ENCODE results near the gene SASH1. TPM values are rescaled to one million over a fixed set of nuclear protein-coding genes. Genes with fewer than 3 reads are reported as not detected.

SASH1 gene
- total and polyA plus RNA-seq, 5 donors, result 14.1 to 33.2 (median 29.0) TPM

DNA sequence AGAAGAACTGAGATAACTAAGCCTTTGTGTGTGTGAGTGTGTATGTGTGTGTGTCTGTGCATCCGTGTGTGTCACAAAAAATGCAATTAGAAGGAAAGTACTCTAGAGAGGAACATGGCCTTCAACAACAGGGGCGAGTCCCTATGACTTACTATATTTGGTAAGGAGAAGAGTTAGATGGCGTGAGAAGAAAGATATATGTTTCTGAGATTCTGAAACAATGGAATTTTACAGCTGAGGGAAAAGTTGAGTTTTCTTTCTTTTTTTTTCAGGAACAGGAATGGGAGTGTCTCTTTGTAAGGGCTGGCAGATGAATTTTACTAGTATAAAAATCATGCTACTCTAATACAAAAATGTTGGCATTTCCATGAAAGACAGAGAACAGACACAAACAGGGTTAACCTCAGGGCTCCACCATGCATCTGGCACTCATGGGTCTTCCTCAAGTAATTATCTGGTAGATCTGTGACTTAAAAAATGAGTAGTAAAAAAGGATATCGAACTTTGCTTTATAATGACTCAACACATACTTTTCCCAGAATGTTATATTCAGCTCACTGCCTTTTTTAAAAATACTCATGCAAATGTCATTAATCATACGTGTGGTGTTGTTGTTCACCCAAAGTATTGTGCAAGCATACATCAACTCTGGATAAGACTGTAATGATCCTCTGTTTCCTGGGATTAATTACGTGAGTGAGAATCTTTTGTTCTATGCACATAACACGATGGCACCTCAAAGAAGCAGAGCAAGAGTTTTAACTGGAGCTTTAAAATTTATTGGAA lies 12.8 kb upstream of the SASH1 start:
- intact Hi-C loops (cut with DNase I), result no loop called here
- ATAC-seq (peak; percentile 42 to 47), DNase-seq (no peak)
- no peaks in the 10 kb centered on the region for H3K4me1 ChIP-seq (ENCODE audit: control insufficient read depth, insufficient read depth, low read length)
- H3K4me3 ChIP-seq (ENCODE audit: low read length), result no peak overlapping the region
- H3K27ac ChIP-seq (ENCODE audit: low read length), result no peak overlapping the region
- H3K9me3 ChIP-seq (ENCODE audit: control insufficient read depth, low read length), result no peaks in the 10 kb centered on the region
- 56% methylated on average over 7 of the region's 7 CpGs for WGBS
- H3K27me3 ChIP-seq (ENCODE audit: control insufficient read depth, insufficient read depth), result no peaks in the 10 kb centered on the region

DNA sequence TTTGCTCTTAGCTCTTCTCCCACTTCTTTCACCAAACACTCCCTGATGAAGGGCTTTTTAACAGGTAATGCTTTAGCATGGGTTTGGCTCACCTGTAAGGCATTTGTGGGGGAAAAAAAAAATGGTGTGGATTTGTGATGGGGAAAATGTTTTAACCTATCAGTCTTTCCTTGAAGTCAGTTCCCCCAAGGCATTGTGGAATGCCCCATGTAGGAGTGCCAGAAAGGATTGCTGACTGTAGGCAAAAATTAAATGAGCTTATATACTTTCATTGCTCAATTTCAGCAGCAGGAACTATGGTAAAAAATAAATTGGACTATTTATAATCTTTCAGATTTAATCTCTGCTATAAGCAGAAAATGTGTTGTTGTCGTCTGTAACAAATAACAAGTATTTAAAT lies 10.6 kb upstream of the SASH1 start:
- intact Hi-C loops (cut with DNase I), result no loop called here
- H3K4me1 ChIP-seq (ENCODE audit: control insufficient read depth, insufficient read depth, low read length), result no peaks in the 10 kb centered on the region
- no peak for DNase-seq
- no peak overlapping the region for H3K4me3 ChIP-seq (ENCODE audit: low read length)
- H3K27me3 ChIP-seq (ENCODE audit: control insufficient read depth, insufficient read depth), result no peaks in the 10 kb centered on the region
- WGBS, result 79% methylated on average over 1 of the region's 1 CpG
- no peak overlapping the region for H3K27ac ChIP-seq (ENCODE audit: low read length)
- no peak for ATAC-seq
- no peaks in the 10 kb centered on the region for H3K9me3 ChIP-seq (ENCODE audit: control insufficient read depth, low read length)

DNA sequence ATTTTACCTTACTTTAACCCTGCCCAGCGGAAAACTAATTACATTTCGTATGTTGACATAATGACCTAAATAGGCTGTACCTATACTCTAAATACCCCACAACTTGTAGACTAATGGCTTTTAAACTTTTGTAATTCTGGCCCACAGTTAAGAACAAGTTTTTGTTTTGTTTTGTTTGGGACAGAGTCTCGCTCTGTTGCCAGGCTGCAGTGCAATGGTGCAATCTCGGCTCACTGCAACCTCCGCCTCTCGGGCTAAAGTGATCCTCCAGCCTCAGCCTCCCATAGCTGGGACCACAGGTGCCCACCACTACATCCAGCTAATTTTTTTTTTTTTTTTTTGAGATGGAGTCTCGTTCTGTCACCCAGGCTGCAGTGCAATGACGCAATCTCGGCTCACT lies 5.7 kb upstream of the SASH1 start:
- 97% methylated on average over 9 of the region's 9 CpGs for WGBS

DNA sequence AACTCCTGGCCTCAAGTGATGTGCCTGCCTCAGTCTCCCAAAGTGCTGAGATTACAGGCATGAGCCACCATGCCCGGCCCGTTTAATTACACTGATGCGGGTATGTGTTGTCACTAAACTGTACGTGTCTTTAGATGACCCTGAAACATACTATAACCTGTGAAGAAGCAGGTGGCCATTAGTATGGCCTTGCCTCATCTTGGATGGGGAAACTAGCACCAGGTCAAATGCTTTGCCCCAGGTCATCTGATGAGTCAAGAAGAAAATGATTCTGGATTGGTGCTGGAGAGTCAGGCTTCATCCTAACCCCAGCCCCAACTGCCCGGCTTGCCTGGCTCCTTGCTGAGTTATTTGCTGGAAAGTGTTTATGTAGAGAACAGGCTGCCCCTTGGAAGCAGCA lies 2.9 kb upstream of the SASH1 start:
- intact Hi-C loops (cut with DNase I), result loop anchor here in 3 of 4 donors (5.0 to 10.0 kb wide), 3 partner anchors 115 to 125 kb away; no protein-coding TSS in a partner anchor
- no peaks in the 10 kb centered on the region for H3K4me1 ChIP-seq (ENCODE audit: control insufficient read depth, insufficient read depth, low read length)
- 95% methylated on average over 5 of the region's 5 CpGs for WGBS
- no peaks in the 10 kb centered on the region for H3K27me3 ChIP-seq (ENCODE audit: control insufficient read depth, insufficient read depth)
- ATAC-seq (no peak), DNase-seq (no peak)
- H3K4me3 ChIP-seq (ENCODE audit: low read length), result no peak overlapping the region
- H3K9me3 ChIP-seq (ENCODE audit: control insufficient read depth, low read length), result no peaks in the 10 kb centered on the region
- H3K27ac ChIP-seq (ENCODE audit: low read length), result no peak overlapping the region

More for the DNA sequence above, 5.7 kb upstream of the SASH1 start:
- H3K9me3 ChIP-seq (ENCODE audit: control insufficient read depth, low read length), result no peaks in the 10 kb centered on the region
- no peak for DNase-seq
- intact Hi-C loops (cut with DNase I), result no loop called here
- H3K27ac ChIP-seq (ENCODE audit: low read length), result no peak overlapping the region
- H3K27me3 ChIP-seq (ENCODE audit: control insufficient read depth, insufficient read depth), result no peaks in the 10 kb centered on the region
- ATAC-seq, result no peak
- H3K4me3 ChIP-seq (ENCODE audit: low read length), result no peak overlapping the region
- H3K4me1 ChIP-seq (ENCODE audit: control insufficient read depth, insufficient read depth, low read length), result no peaks in the 10 kb centered on the region

DNA sequence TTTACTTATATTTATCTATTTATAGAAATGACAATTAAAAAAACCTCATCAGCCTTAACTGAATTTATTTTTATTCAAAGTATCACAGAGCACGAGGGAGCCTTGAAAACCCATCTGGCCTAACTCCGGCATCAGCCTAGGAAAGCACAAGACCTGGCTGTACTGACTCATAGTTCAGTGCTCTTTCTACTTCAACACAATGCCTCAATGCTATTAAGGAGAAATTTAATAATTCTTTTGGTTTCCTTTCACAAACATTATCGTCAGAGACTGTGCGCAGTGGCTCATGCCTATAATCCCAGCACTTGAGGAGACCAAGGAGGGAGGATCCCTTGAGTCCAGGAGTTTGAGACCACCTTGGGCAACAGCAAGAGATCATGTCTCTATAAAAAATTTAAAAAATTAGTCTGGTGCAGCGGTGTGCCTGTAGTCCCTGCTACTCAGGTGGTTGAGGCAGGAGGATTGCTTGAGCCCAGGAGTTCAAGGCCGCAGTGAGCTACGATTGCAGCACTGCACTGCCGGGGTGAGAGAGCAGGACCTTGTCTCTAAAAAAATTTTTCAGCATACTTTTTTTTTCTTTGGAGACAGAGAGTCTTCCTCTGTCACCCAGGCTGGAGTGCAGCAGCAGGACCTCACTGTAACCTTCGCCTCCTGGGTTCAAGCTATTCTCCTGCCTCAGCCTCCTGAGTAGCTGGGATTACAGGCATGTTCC lies 1.9 kb upstream of the SASH1 start:
- intact Hi-C loops (cut with DNase I), result loop anchor here in 3 of 4 donors (5.0 to 10.0 kb wide), 3 partner anchors 114 to 124 kb away; no protein-coding TSS in a partner anchor
- Histone ChIP-seq H3K9me3 (ENCODE audit: control insufficient read depth, low read length) (no peaks in the 10 kb centered on the region), H3K4me1 (ENCODE audit: control insufficient read depth, insufficient read depth, low read length) (no peaks in the 10 kb centered on the region), H3K27me3 (ENCODE audit: control insufficient read depth, insufficient read depth) (no peaks in the 10 kb centered on the region), H3K4me3 (ENCODE audit: low read length) (no peak overlapping the region), H3K27ac (ENCODE audit: low read length) (no peak overlapping the region)
- no peak for ATAC-seq
- WGBS, result 96% methylated on average over 9 of the region's 9 CpGs
- no peak for DNase-seq

DNA sequence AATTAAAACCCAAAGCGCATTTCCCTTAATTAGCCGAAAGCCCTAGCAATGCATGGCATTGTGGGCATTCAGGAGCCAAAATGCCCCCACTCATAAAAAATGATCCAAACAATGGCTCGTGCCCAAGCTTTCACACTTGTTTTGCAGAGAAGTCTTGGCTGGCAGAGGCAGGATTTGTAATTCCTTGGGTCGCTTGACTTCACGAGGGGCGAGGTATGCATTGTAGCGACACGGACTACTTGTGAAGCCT lies 613 bp upstream of the SASH1 start:
- Histone ChIP-seq H3K27me3 (ENCODE audit: control insufficient read depth, insufficient read depth) (no peaks in the 10 kb centered on the region), H3K4me1 (ENCODE audit: control insufficient read depth, insufficient read depth, low read length) (no peaks in the 10 kb centered on the region), H3K9me3 (ENCODE audit: control insufficient read depth, low read length) (no peaks in the 10 kb centered on the region), H3K27ac (ENCODE audit: low read length) (peak overlapping the region; percentile 83), H3K4me3 (ENCODE audit: low read length) (peak overlapping the region; percentile 90)
- ATAC-seq (no peak), DNase-seq (no peak)
- intact Hi-C loops (cut with DNase I), result loop anchor here in 3 of 4 donors (5.0 to 10.0 kb wide), 3 partner anchors 113 to 123 kb away; no protein-coding TSS in a partner anchor
- 5% methylated on average over 8 of the region's 8 CpGs for WGBS

DNA sequence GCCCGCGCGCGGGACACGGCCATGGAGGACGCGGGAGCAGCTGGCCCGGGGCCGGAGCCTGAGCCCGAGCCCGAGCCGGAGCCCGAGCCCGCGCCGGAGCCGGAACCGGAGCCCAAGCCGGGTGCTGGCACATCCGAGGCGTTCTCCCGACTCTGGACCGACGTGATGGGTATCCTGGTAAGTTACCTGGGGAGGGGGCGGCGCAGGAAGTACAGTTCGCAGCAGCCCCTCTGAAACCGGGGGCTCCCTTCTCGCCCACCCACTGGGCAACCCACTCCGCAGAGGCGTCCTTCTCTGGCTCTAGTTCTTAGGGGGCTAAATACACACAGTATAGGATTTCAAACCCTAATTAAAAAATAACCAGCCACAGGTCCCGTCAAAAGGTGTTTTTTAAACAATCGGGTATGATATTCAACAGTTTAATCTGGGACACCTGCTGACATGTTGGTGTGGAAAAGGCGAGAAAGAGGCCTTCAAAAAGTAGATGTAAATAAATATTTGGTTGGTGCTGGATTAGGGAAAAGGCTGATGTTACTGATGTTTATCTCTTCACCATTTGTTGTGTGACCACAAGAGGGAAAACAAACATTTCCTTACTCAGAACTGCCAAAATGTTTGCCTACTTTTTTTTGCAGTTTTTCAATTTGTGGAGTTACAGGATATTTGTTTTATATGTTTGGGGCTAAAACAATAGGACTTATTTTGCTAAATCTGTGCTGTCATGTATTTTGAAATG lies 577 bp downstream of the SASH1 start:
- WGBS, result 2% methylated on average over 34 of the region's 34 CpGs
- ATAC-seq (no peak), DNase-seq (peak in 2 of 3 donors; percentile 38 to 81)
- Histone ChIP-seq H3K9me3 (ENCODE audit: control insufficient read depth, low read length) (no peaks in the 10 kb centered on the region), H3K4me1 (ENCODE audit: control insufficient read depth, insufficient read depth, low read length) (no peaks in the 10 kb centered on the region), H3K27me3 (ENCODE audit: control insufficient read depth, insufficient read depth) (no peaks in the 10 kb centered on the region), H3K27ac (ENCODE audit: low read length) (peak overlapping the region; percentile 83), H3K4me3 (ENCODE audit: low read length) (peak overlapping the region; percentile 90)
- intact Hi-C loops (cut with DNase I), result loop anchor here in 3 of 4 donors (5.0 to 10.0 kb wide), 3 partner anchors 112 to 122 kb away; no protein-coding TSS in a partner anchor

DNA sequence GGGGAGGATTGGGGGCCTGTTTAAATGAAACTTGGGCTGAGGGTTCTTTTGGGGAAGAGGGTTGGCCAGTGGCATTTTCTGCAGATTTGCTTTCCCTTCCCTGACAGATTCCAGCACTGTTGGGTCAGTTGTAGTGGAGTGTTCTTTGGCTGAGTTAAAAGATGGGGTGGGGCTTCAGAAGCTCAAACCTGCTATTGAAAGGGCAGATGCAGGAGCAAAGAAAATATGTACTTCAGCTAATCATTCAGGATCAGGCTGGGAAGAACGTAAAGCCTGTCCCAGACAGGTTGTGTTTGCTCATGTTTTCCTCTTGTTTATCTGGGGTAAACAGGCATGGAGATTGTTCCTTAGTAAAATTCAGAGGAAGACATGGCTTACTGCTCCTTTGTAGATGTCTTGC lies 2.5 kb downstream of the SASH1 start:
- no peaks in the 10 kb centered on the region for H3K9me3 ChIP-seq (ENCODE audit: control insufficient read depth, low read length)
- peak overlapping the region; percentile 19 for H3K27ac ChIP-seq (ENCODE audit: low read length)
- no peaks in the 10 kb centered on the region for H3K27me3 ChIP-seq (ENCODE audit: control insufficient read depth, insufficient read depth)
- WGBS, result 46% methylated on average over 1 of the region's 1 CpG
- no peaks in the 10 kb centered on the region for H3K4me1 ChIP-seq (ENCODE audit: control insufficient read depth, insufficient read depth, low read length)
- peak in 1 of 3 donors; percentile 67 for DNase-seq
- intact Hi-C loops (cut with DNase I), result loop anchor here in 2 of 4 donors (10.0 kb wide), 2 partner anchors 110 to 120 kb away; no protein-coding TSS in a partner anchor
- H3K4me3 ChIP-seq (ENCODE audit: low read length), result peak overlapping the region; percentile 6
- peak; percentile 42 to 68 for ATAC-seq

DNA sequence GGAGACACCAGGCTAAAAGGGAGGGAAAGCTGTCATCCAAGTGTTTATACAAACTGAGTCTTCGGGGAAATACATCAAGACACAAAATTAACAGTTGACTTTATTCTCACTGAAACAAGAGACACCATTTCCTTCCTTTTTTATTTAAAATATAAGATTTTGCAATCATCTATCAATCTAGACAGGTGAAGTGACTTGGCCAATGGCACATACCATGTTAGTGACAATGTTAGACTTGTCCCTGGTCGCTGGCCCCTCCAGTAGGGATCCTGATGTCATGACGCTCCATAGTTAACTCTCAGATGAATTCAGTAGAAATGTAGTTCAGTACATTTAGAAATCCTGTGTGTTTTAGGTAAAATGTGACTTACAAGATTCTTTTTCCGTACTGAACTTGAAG lies 2.9 kb downstream of the SASH1 start:
- no peaks in the 10 kb centered on the region for H3K9me3 ChIP-seq (ENCODE audit: control insufficient read depth, low read length)
- intact Hi-C loops (cut with DNase I), result loop anchor here in 2 of 4 donors (10.0 kb wide), 2 partner anchors 109 to 119 kb away; no protein-coding TSS in a partner anchor
- no peaks in the 10 kb centered on the region for H3K4me1 ChIP-seq (ENCODE audit: control insufficient read depth, insufficient read depth, low read length)

DNA sequence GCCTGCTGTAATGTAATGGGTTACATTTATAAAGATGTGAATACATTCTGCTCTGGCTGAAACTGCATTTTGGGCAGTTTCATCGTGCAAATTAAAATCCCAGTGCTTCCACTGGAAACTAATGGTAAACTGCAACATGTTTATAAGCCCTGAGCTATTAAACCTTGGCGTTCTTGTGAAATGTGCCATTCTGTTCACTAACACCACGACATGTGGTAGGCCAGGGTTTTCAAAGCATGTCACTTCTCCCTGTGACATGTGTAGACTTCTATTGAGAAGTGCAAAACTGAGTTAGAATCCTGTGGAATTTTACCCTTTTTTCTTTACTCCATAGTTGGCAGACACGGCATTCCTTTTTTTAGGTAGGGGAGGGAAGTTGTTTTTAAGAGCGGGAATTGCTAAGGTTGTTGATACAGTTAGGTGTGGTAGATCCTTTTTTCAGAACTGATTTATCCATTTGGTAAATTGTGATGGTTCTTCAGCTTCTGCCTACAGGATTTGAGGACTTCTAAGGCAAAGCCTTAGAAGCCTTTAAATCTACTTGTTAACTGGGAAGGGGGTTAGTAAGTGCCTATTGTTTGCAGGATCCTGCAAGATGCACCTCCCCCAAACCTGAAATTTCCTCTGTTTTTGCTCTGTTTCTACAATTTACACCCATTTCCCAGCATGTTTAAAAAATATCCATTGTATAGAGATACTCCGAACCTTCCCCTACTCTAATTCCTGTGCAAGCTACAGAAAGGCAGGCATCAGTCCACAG lies 4.2 kb downstream of the SASH1 start:
- H3K27ac ChIP-seq (ENCODE audit: low read length), result no peak overlapping the region

More for the DNA sequence above, 2.9 kb downstream of the SASH1 start:
- no peak overlapping the region for H3K4me3 ChIP-seq (ENCODE audit: low read length)
- WGBS, result 54% methylated on average over 4 of the region's 4 CpGs
- ATAC-seq, result no peak
- H3K27ac ChIP-seq (ENCODE audit: low read length), result no peak overlapping the region
- H3K27me3 ChIP-seq (ENCODE audit: control insufficient read depth, insufficient read depth), result no peaks in the 10 kb centered on the region
- DNase-seq, result no peak

More for the DNA sequence above, 4.2 kb downstream of the SASH1 start:
- Histone ChIP-seq H3K9me3 (ENCODE audit: control insufficient read depth, low read length) (no peaks in the 10 kb centered on the region), H3K4me1 (ENCODE audit: control insufficient read depth, insufficient read depth, low read length) (no peaks in the 10 kb centered on the region), H3K4me3 (ENCODE audit: low read length) (no peak overlapping the region), H3K27me3 (ENCODE audit: control insufficient read depth, insufficient read depth) (no peaks in the 10 kb centered on the region)
- WGBS, result 60% methylated on average over 6 of the region's 6 CpGs
- no peak for DNase-seq
- no peak for ATAC-seq
- intact Hi-C loops (cut with DNase I), result loop anchor here in 2 of 4 donors (10.0 kb wide), 2 partner anchors 108 to 118 kb away; no protein-coding TSS in a partner anchor
